Placental pericyte (primary cell): ENCODE measurements around the gene PTBP3. TPM values are rescaled to one million over a fixed set of nuclear protein-coding genes. Genes with fewer than 3 reads are reported as not detected.

Source experiments
- small RNA-seq: library from RNA; depleted of rRNA; stranded (forward); fragments of <200 nt; gene quantifications from one replicate; pipeline ENCODE3, GENCODE V24; 2012; ENCODE audit warnings: low replicate concordance
- total RNA-seq: library from RNA; depleted of rRNA; stranded (reverse); fragments of >200 nt; gene quantifications from 2 replicates; pipeline ENCODE4 v1.2.3, GENCODE V29; 2012

The PTBP3 gene
- 23.4 and 46.4 TPM in 2 replicates for total RNA-seq

GRCh38 chr9:112332977-112333638 is at the start of gene PTBP3:
PTBP3 (minus strand) TSS chr9:112333619; CDS start chr9:112297865, 35,754 bp downstream.

GRCh38 chr9:112380102-112380824 is 46.8 kb upstream of the PTBP3 start, which contains the start of gene HSDL2:
HSDL2 (plus strand) TSS chr9:112380108; CDS start chr9:112380164, 56 bp downstream.

DNA sequence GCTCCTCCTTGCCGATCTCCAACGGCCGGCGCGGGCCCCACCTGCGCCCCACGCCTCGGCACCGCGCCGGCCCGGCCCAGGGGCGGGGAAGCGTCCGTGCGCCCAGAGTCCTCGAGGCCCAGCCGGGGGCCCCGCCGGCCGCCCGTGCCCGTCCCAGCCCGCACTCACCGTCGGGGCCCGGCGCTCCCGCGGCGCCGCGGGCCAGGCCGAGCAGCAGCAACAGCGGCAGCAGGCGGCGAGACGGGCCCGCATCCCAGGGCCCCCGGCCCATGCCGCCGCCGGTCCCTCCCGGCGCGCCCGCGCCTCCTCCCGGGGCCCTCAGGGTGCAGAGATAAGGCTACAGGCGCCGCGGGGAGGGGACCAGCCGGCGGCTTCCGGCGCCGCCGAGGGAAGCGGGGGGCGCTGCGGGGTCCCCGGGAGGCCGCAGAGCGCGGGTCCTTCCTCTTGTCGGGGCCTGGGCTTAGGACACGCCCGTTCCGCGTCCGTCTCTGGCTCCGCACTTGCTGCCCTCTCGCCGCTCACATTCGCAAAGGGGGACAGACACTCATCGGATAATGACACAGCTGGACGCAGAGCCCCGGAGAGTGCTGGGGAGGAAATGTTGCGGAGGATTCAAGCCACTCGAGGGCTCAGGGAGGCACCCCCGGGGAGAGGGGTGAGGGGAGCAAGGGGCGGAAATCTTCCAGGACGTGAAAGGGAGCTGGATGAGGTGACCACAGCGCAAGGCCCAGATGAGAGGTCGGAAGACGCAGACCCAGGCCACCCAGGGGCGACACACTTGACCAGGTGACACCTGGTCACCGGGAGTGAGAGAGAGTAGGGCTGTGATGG is 158.2 kb downstream of the PTBP3 start, which contains the start of gene SUSD1:
SUSD1 (minus strand) TSS at position 333 of the 831 bp plus-strand sequence; CDS start at position 271, 62 bp downstream.

Small RNA genes lying within 50 kb of the gene (small RNA-seq; reads per million reads assigned to genes)
- gene RF00019 (not detected), gene RN7SL430P (not detected), gene RN7SL57P (not detected), gene RNA5SP295 (not detected)

Other genes starting within 250 kb of the PTBP3 start
- gene SUSD1, start 158.3 kb downstream of the PTBP3 start, total RNA-seq: 23.0 and 23.2 TPM in 2 replicates
- 25.3 and 30.6 TPM in 2 replicates for gene HSDL2, start 46.5 kb upstream of the PTBP3 start, total RNA-seq
- 1.5 and 1.7 TPM in 2 replicates for gene KIAA1958, start 153.2 kb upstream of the PTBP3 start, total RNA-seq